Body of pancreas (tissue), 4 donors: Measurements from ENCODE around the gene TFAP2A. TPM values are rescaled to one million over a fixed set of nuclear protein-coding genes. Genes with fewer than 3 reads are reported as not detected.

Experiments used
- ATAC-seq: fragments of 150-250 bp; one replicate; pipeline ENCODE4 v1.9.1; 2016
- DNase-seq, 4 donors: peaks; one replicate each; pipeline ENCODE4 v3.0.0-alpha.2; 2019
- H3K27ac ChIP-seq, 4 donors: fragments of 200-600 bp; sonication (generic); 1 replicate in 3 of 4; 2 replicates in 1 of 4; pipeline versions ENCODE4 v1.5.1 to v1.6.1; 2016 to 2019; ENCODE audit warnings: mild to moderate bottlenecking in 1 of 4, mixed read lengths in 1 of 4, moderate library complexity in 1 of 4
- H3K27me3 ChIP-seq, 2 donors: fragments of 200-600 bp; sonication (generic); one replicate each; pipeline ENCODE4 v1.6.0; 2016; ENCODE audit warnings: mild to moderate bottlenecking in 1 of 2
- H3K36me3 ChIP-seq, 2 donors: fragments of 200-600 bp; sonication (generic); replicated peaks in 1 of 2; 2 replicates each; pipeline ENCODE4 v1.5.1; 2016; ENCODE audit warnings: low read depth in 2 of 2; ENCODE audit not compliant: insufficient read depth in 1 of 2
- H3K4me1 ChIP-seq: fragments of 200-600 bp; sonication (generic); one replicate; pipeline ENCODE4 v1.6.0; 2016
- H3K4me3 ChIP-seq, 2 donors: fragments of 200-600 bp; sonication (generic); 1 replicate in 1 of 2; 2 replicates in 1 of 2; pipeline ENCODE4 v1.5.1; 2016 to 2019
- H3K9me3 ChIP-seq, 3 donors: fragments of 200-600 bp; sonication (generic); 1 replicate in 2 of 3; 2 replicates in 1 of 3; pipeline ENCODE4 v1.5.1; 2016
- POLR2A ChIP-seq, 3 donors: fragments of 450-650 bp; IDR thresholded peaks; one replicate each; pipeline ENCODE4 v1.6.1; 2016; ENCODE audit warnings: antibody characterized with exemption in 3 of 3, mild to moderate bottlenecking in 2 of 3
- WGBS, 2 donors: methylation state at CpG; one replicate each; pipeline ENCODE4 v1.1.5; 2017; 5-methylcytosine and 5-hydroxymethylcytosine counted together
- intact Hi-C: fragments of 100-400 bp; cut with DNase I; formaldehyde crosslinking; loops from one replicate; pipeline ENCODE4 v1.15.1; 2023
- total RNA-seq, 2 donors: library from RNA; depleted of rRNA; stranded (reverse); fragments of >200 nt; gene quantifications; one replicate each; pipeline ENCODE4 v1.1.0, GENCODE V29; 2016
- TF ChIP-seq, protein P1 (sequence below), 7 experiments: fragments of 450-650 bp in 4 of 7; fragments of 200-600 bp in 3 of 7; sonication (generic) in 3 of 7; IDR thresholded peaks; one replicate each; pipeline ENCODE4 v1.5.1; 2016 to 2019; ENCODE audit warnings: antibody characterized with exemption in 7 of 7

The TFAP2A gene
- total RNA-seq, 2 donors from 2014 or later: not detected

GRCh38 chr6:10397756-10398445 lies 17.0 kb downstream of the TFAP2A start:
- no peaks in the 10 kb centered on the region for H3K36me3 ChIP-seq
- ATAC-seq: no peak
- peaks cover 0 to 43% of the 10 kb centered on the region in 2 donors for H3K27me3 ChIP-seq
- H3K4me3 ChIP-seq: no peak overlapping the region
- DNase-seq: no peak
- no peaks in the 10 kb centered on the region for H3K9me3 ChIP-seq
- intact Hi-C loops: no loop called here
- H3K4me1 ChIP-seq: no peaks in the 10 kb centered on the region
- TF ChIP-seq, protein P1, sequence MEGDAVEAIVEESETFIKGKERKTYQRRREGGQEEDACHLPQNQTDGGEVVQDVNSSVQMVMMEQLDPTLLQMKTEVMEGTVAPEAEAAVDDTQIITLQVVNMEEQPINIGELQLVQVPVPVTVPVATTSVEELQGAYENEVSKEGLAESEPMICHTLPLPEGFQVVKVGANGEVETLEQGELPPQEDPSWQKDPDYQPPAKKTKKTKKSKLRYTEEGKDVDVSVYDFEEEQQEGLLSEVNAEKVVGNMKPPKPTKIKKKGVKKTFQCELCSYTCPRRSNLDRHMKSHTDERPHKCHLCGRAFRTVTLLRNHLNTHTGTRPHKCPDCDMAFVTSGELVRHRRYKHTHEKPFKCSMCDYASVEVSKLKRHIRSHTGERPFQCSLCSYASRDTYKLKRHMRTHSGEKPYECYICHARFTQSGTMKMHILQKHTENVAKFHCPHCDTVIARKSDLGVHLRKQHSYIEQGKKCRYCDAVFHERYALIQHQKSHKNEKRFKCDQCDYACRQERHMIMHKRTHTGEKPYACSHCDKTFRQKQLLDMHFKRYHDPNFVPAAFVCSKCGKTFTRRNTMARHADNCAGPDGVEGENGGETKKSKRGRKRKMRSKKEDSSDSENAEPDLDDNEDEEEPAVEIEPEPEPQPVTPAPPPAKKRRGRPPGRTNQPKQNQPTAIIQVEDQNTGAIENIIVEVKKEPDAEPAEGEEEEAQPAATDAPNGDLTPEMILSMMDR (IDR thresholded peaks at IDR 0.05): no peak
- TF ChIP-seq POLR2A (IDR thresholded peaks at IDR 0.05): no peak
- 11 to 23% methylated on average over 19 to 28 of the region's 28 CpGs for WGBS, 2 donors
- H3K27ac ChIP-seq: no peak overlapping the region

DNA sequence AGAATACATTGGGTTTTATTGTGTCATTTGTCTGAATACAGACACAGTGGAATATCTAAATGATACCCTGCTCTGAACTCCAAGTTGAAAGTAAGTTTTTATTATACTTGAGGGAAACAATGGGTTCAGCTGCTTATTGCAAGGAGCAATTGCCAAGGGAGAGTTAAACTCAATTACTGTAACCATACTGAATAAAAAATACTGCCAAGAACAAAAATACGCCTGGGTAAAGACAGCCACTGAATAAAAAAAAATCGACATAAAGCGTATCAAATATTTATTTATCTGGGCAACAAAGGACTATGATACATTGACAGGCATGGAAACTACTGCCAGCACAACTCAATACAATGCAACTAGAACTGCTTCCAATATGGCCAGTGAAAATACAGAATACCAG lies 18.1 kb downstream of the TFAP2A start:
- intact Hi-C loops: no loop called here
- ATAC-seq (no peak), DNase-seq (no peak)
- no peak for TF ChIP-seq POLR2A (IDR thresholded peaks at IDR 0.05)
- TF ChIP-seq, protein P1 (IDR thresholded peaks at IDR 0.05): no peak
- Histone ChIP-seq H3K9me3 (no peaks in the 10 kb centered on the region), H3K27me3 (peaks cover 0 to 47% of the 10 kb centered on the region in 2 donors), H3K4me3 (no peak overlapping the region), H3K4me1 (no peaks in the 10 kb centered on the region), H3K36me3 (no peaks in the 10 kb centered on the region), H3K27ac (no peak overlapping the region)
- 29 to 40% methylated on average over 3 of the region's 3 CpGs for WGBS, 2 donors

DNA sequence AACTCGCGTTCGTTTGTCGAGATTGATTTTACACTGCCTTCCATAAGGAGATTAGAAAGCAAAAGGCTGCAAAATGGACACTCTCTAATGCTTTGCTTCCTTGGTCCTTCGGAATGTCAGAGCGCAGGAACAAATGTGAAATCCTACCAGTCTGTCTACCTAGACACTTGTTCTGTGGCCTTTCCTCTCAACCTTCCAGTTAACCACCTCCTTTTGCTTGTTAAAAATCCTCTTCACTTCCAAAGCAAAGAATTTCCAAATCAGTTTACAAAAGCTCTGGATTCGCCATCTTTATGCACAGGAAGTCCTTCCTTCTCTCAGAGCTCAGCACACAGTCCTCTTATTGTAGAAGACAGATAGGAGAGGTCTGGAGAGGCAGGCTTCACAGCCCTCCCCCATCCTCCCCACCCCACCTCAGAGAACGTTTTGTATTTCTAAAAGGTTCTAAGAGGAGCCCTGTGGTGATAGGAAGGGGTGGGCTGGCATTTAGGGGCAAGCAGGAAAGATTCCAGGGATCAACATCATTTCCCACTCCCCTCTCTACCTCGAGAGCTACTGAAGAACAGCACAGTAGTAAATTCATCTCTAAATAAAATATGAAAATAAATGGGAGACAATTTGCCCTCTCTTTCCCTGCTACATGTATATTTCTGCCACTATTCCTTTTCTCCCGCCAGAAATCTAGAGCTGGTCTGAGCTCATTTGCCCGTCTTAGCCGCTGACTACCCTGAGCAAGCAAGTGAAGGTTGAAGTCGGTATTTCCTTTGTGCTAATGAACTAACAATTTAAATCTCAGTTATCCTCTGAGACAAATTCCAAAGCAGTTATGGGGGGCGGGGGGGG lies 18.9 kb downstream of the TFAP2A start:
- no peaks in the 10 kb centered on the region for H3K9me3 ChIP-seq
- no peak for ATAC-seq
- TF ChIP-seq POLR2A (IDR thresholded peaks at IDR 0.05): no peak
- TF ChIP-seq, protein P1 (IDR thresholded peaks at IDR 0.05): no peak
- H3K4me3 ChIP-seq: no peak overlapping the region
- peaks cover 0 to 45% of the 10 kb centered on the region in 2 donors for H3K27me3 ChIP-seq
- no peaks in the 10 kb centered on the region for H3K36me3 ChIP-seq
- no peak for DNase-seq
- 5 to 8% methylated on average over 14 of the region's 14 CpGs for WGBS, 2 donors
- H3K27ac ChIP-seq: no peak overlapping the region
- intact Hi-C loops: no loop called here
- H3K4me1 ChIP-seq: no peaks in the 10 kb centered on the region

GRCh38 chr6:10395171-10395703 lies 19.6 kb downstream of the TFAP2A start:
- intact Hi-C loops: no loop called here
- TF ChIP-seq, protein P1 (IDR thresholded peaks at IDR 0.05): no peak
- no peak for TF ChIP-seq POLR2A (IDR thresholded peaks at IDR 0.05)
- H3K27ac ChIP-seq: no peak overlapping the region

More at GRCh38 chr6:10395171-10395703, 19.6 kb downstream of the TFAP2A start:
- Histone ChIP-seq H3K27me3 (peaks cover 0 to 44% of the 10 kb centered on the region in 2 donors), H3K4me1 (no peaks in the 10 kb centered on the region), H3K9me3 (no peaks in the 10 kb centered on the region), H3K36me3 (no peaks in the 10 kb centered on the region), H3K4me3 (no peak overlapping the region)
- DNase-seq: no peak
- 5 to 7% methylated on average over 8 of the region's 8 CpGs for WGBS, 2 donors
- no peak for ATAC-seq
